Measurements from ENCODE around the gene FHIT.

FHIT gene

GRCh38 chr3:60434323-60434722 lies 816.9 kb downstream of the FHIT start:
- Histone ChIP-seq H3K9me3 (ENCODE audit: control insufficient read depth, insufficient read depth, low read length) (no peaks in the 10 kb centered on the region), H3K9me2 (replicated peaks; ENCODE audit: control insufficient read depth, low read length) (no peaks in the 10 kb centered on the region), H3K4me1 (ENCODE audit: control insufficient read depth, low read length) (peaks cover 11% of the 10 kb centered on the region), H3F3A (ENCODE audit: control insufficient read depth, insufficient read depth) (no peaks in the 10 kb centered on the region), H3K27ac (ENCODE audit: low read depth, low read length) (no peak overlapping the region), H3K4me3 (ENCODE audit: low read length) (no peak overlapping the region), H4K20me1 (ENCODE audit: control insufficient read depth, insufficient read depth, low read depth, low read length) (no peaks in the 10 kb centered on the region), H3K4me2 (ENCODE audit: low read length) (no peak overlapping the region), H3K36me3 (ENCODE audit: control insufficient read depth, low read length) (no peaks in the 10 kb centered on the region), H3K79me2 (ENCODE audit: control insufficient read depth, low read length) (no peaks in the 10 kb centered on the region), H3K27me3 (ENCODE audit: control insufficient read depth, low read length) (no peaks in the 10 kb centered on the region)
- TF ChIP-seq, protein P1, sequence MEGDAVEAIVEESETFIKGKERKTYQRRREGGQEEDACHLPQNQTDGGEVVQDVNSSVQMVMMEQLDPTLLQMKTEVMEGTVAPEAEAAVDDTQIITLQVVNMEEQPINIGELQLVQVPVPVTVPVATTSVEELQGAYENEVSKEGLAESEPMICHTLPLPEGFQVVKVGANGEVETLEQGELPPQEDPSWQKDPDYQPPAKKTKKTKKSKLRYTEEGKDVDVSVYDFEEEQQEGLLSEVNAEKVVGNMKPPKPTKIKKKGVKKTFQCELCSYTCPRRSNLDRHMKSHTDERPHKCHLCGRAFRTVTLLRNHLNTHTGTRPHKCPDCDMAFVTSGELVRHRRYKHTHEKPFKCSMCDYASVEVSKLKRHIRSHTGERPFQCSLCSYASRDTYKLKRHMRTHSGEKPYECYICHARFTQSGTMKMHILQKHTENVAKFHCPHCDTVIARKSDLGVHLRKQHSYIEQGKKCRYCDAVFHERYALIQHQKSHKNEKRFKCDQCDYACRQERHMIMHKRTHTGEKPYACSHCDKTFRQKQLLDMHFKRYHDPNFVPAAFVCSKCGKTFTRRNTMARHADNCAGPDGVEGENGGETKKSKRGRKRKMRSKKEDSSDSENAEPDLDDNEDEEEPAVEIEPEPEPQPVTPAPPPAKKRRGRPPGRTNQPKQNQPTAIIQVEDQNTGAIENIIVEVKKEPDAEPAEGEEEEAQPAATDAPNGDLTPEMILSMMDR (IDR thresholded peaks at IDR 0.05; ENCODE audit: low read depth, low read length, poor library complexity, severe bottlenecking), result no peak
- TF ChIP-seq EZH2phosphoT487 (IDR thresholded peaks at IDR 0.05; ENCODE audit: borderline replicate concordance, low read length), result no peak

DNA sequence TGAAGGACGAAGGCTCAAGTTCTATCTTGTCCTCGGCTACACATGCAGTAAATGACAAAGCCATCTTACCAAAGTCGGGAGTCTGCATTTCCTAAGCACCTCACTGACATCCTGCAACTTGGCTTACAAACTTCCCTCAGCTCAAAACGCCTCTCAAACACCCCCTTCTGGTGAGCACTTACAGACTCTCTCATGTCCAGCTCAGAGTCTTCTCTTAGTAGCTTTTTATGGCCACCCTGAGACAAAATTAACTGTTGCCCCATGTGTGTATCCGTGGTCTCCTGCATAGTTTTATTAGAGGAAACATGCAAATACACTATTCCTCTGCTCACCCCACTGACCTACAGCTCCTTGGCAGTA lies 819.7 kb downstream of the FHIT start:
- Histone ChIP-seq H3K27ac (ENCODE audit: low read depth, low read length) (no peak overlapping the region), H3K9me2 (replicated peaks; ENCODE audit: control insufficient read depth, low read length) (no peaks in the 10 kb centered on the region), H4K20me1 (ENCODE audit: control insufficient read depth, insufficient read depth, low read depth, low read length) (no peaks in the 10 kb centered on the region), H3F3A (ENCODE audit: control insufficient read depth, insufficient read depth) (no peaks in the 10 kb centered on the region), H3K9me3 (ENCODE audit: control insufficient read depth, insufficient read depth, low read length) (no peaks in the 10 kb centered on the region), H3K27me3 (ENCODE audit: control insufficient read depth, low read length) (no peaks in the 10 kb centered on the region), H3K4me3 (ENCODE audit: low read length) (no peak overlapping the region), H3K4me1 (ENCODE audit: control insufficient read depth, low read length) (peaks cover 11% of the 10 kb centered on the region), H3K4me2 (ENCODE audit: low read length) (peak overlapping the region; percentile 20; the same call in 1 of the 2 replicates), H3K36me3 (ENCODE audit: control insufficient read depth, low read length) (no peaks in the 10 kb centered on the region), H3K79me2 (ENCODE audit: control insufficient read depth, low read length) (no peaks in the 10 kb centered on the region)
- TF ChIP-seq EZH2phosphoT487 (IDR thresholded peaks at IDR 0.05; ENCODE audit: borderline replicate concordance, low read length), result no peak
- TF ChIP-seq, protein P1 (IDR thresholded peaks at IDR 0.05; ENCODE audit: low read depth, low read length, poor library complexity, severe bottlenecking), result peak; percentile 39

GRCh38 chr3:60430205-60430604 lies 821.0 kb downstream of the FHIT start:
- Histone ChIP-seq H3K27ac (ENCODE audit: low read depth, low read length) (no peak overlapping the region), H3K27me3 (ENCODE audit: control insufficient read depth, low read length) (no peaks in the 10 kb centered on the region), H3K36me3 (ENCODE audit: control insufficient read depth, low read length) (no peaks in the 10 kb centered on the region), H3F3A (ENCODE audit: control insufficient read depth, insufficient read depth) (no peaks in the 10 kb centered on the region), H3K9me3 (ENCODE audit: control insufficient read depth, insufficient read depth, low read length) (no peaks in the 10 kb centered on the region), H3K4me1 (ENCODE audit: control insufficient read depth, low read length) (peaks cover 11% of the 10 kb centered on the region), H4K20me1 (ENCODE audit: control insufficient read depth, insufficient read depth, low read depth, low read length) (no peaks in the 10 kb centered on the region), H3K4me3 (ENCODE audit: low read length) (no peak overlapping the region), H3K4me2 (ENCODE audit: low read length) (no peak overlapping the region), H3K79me2 (ENCODE audit: control insufficient read depth, low read length) (no peaks in the 10 kb centered on the region), H3K9me2 (replicated peaks; ENCODE audit: control insufficient read depth, low read length) (no peaks in the 10 kb centered on the region)
- no peak for TF ChIP-seq EZH2phosphoT487 (IDR thresholded peaks at IDR 0.05; ENCODE audit: borderline replicate concordance, low read length)
- TF ChIP-seq, protein P1 (IDR thresholded peaks at IDR 0.05; ENCODE audit: low read depth, low read length, poor library complexity, severe bottlenecking), result no peak

GRCh38 chr3:60427109-60427508 lies 824.1 kb downstream of the FHIT start:
- no peak for TF ChIP-seq EZH2phosphoT487 (IDR thresholded peaks at IDR 0.05; ENCODE audit: borderline replicate concordance, low read length)
- TF ChIP-seq, protein P1 (IDR thresholded peaks at IDR 0.05; ENCODE audit: low read depth, low read length, poor library complexity, severe bottlenecking), result no peak
- H3K9me3 ChIP-seq (ENCODE audit: control insufficient read depth, insufficient read depth, low read length), result no peaks in the 10 kb centered on the region
- H3K27me3 ChIP-seq (ENCODE audit: control insufficient read depth, low read length), result no peaks in the 10 kb centered on the region
- H3K4me1 ChIP-seq (ENCODE audit: control insufficient read depth, low read length), result peaks cover 11% of the 10 kb centered on the region
- H3F3A ChIP-seq (ENCODE audit: control insufficient read depth, insufficient read depth), result no peaks in the 10 kb centered on the region
- H3K79me2 ChIP-seq (ENCODE audit: control insufficient read depth, low read length), result no peaks in the 10 kb centered on the region
- H4K20me1 ChIP-seq (ENCODE audit: control insufficient read depth, insufficient read depth, low read depth, low read length), result no peaks in the 10 kb centered on the region
- no peak overlapping the region for H3K27ac ChIP-seq (ENCODE audit: low read depth, low read length)
- H3K4me2 ChIP-seq (ENCODE audit: low read length), result no peak overlapping the region
- no peak overlapping the region for H3K4me3 ChIP-seq (ENCODE audit: low read length)
- no peaks in the 10 kb centered on the region for H3K36me3 ChIP-seq (ENCODE audit: control insufficient read depth, low read length)
- no peaks in the 10 kb centered on the region for H3K9me2 ChIP-seq (replicated peaks; ENCODE audit: control insufficient read depth, low read length)
